ENCODE data around the gene FOSL2. TPM values are rescaled to one million over a fixed set of nuclear protein-coding genes. Genes with fewer than 3 reads are reported as not detected.

The FOSL2 gene
- total RNA-seq, 2 experiments from 2014 or later = 0.35 to 1.0 TPM

- DNase-seq (ENCODE audit: low spot score) = no peak
- Histone ChIP-seq H3K36me3 (ENCODE audit: insufficient read depth, low read length) (no peaks in the 10 kb centered on the region), H3K27ac (ENCODE audit: low read depth, low read length, poor library complexity, severe bottlenecking) (no peak overlapping the region), H3K4me3 (ENCODE audit: low read depth, low read length, poor library complexity, severe bottlenecking) (no peak overlapping the region), H3K4me1 (ENCODE audit: insufficient read depth, low read length, poor library complexity, severe bottlenecking) (peaks cover 21% of the 10 kb centered on the region), H3K4me2 (ENCODE audit: low read length) (no peak overlapping the region), H2AFZ (ENCODE audit: low read length) (no peak overlapping the region), H4K20me1 (ENCODE audit: insufficient read depth, low read length) (no peaks in the 10 kb centered on the region), H3K79me2 (ENCODE audit: insufficient read depth, low read depth, low read length) (no peaks in the 10 kb centered on the region), H3K9me2 (ENCODE audit: insufficient read depth, low read length) (no peaks in the 10 kb centered on the region), H3K9me3 (ENCODE audit: low read length) (no peaks in the 10 kb centered on the region)
- intact Hi-C loops (cut with micrococcal nuclease; ENCODE audit: unreplicated experiment) = loop anchor here (5.0 kb wide), 2 partner anchors 358 to 622 kb away; partner anchors contain the start of genes MRPL33 and PPP1CB
- ChIA-PET POLR2A (no interaction called here), CTCF (ENCODE audit: unreplicated experiment) (no interaction called here)
- TF ChIP-seq, protein P1, sequence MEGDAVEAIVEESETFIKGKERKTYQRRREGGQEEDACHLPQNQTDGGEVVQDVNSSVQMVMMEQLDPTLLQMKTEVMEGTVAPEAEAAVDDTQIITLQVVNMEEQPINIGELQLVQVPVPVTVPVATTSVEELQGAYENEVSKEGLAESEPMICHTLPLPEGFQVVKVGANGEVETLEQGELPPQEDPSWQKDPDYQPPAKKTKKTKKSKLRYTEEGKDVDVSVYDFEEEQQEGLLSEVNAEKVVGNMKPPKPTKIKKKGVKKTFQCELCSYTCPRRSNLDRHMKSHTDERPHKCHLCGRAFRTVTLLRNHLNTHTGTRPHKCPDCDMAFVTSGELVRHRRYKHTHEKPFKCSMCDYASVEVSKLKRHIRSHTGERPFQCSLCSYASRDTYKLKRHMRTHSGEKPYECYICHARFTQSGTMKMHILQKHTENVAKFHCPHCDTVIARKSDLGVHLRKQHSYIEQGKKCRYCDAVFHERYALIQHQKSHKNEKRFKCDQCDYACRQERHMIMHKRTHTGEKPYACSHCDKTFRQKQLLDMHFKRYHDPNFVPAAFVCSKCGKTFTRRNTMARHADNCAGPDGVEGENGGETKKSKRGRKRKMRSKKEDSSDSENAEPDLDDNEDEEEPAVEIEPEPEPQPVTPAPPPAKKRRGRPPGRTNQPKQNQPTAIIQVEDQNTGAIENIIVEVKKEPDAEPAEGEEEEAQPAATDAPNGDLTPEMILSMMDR (conservative IDR thresholded peaks at IDR 0.05; ENCODE audit: low read length) = no peak
- no peak for TF ChIP-seq EZH2phosphoT487 (IDR thresholded peaks at IDR 0.05; ENCODE audit: borderline replicate concordance, low read depth, low read length)
- BruUV-seq (replicated peaks) = no TSS peak
Observed at GRCh38 chr2:28394331-28394877, 1.7 kb downstream of the FOSL2 start.

- no peaks in the 10 kb centered on the region for H3K9me3 ChIP-seq (ENCODE audit: low read length)
- no peak overlapping the region for H3K27ac ChIP-seq (ENCODE audit: low read depth, low read length, poor library complexity, severe bottlenecking)
- no peak overlapping the region for H3K4me3 ChIP-seq (ENCODE audit: low read depth, low read length, poor library complexity, severe bottlenecking)
- no peak for DNase-seq (ENCODE audit: low spot score)
- H3K36me3 ChIP-seq (ENCODE audit: insufficient read depth, low read length) = no peaks in the 10 kb centered on the region
- H3K79me2 ChIP-seq (ENCODE audit: insufficient read depth, low read depth, low read length) = no peaks in the 10 kb centered on the region
- H3K4me2 ChIP-seq (ENCODE audit: low read length) = no peak overlapping the region
- no TSS peak for BruUV-seq (replicated peaks)
- CTCF ChIA-PET (ENCODE audit: unreplicated experiment) = no interaction called here
- no peak overlapping the region for H2AFZ ChIP-seq (ENCODE audit: low read length)
- no peak for TF ChIP-seq EZH2phosphoT487 (IDR thresholded peaks at IDR 0.05; ENCODE audit: borderline replicate concordance, low read depth, low read length)
- POLR2A ChIA-PET = no interaction called here
- no peaks in the 10 kb centered on the region for H3K9me2 ChIP-seq (ENCODE audit: insufficient read depth, low read length)
- no peaks in the 10 kb centered on the region for H4K20me1 ChIP-seq (ENCODE audit: insufficient read depth, low read length)
- H3K4me1 ChIP-seq (ENCODE audit: insufficient read depth, low read length, poor library complexity, severe bottlenecking) = peaks cover 21% of the 10 kb centered on the region
- intact Hi-C loops (cut with micrococcal nuclease; ENCODE audit: unreplicated experiment) = loop anchor here (5.0 kb wide), 2 partner anchors 357 to 623 kb away; partner anchors contain the start of genes MRPL33 and PPP1CB
Observed at GRCh38 chr2:28394997-28395333, 2.3 kb downstream of the FOSL2 start.

DNA sequence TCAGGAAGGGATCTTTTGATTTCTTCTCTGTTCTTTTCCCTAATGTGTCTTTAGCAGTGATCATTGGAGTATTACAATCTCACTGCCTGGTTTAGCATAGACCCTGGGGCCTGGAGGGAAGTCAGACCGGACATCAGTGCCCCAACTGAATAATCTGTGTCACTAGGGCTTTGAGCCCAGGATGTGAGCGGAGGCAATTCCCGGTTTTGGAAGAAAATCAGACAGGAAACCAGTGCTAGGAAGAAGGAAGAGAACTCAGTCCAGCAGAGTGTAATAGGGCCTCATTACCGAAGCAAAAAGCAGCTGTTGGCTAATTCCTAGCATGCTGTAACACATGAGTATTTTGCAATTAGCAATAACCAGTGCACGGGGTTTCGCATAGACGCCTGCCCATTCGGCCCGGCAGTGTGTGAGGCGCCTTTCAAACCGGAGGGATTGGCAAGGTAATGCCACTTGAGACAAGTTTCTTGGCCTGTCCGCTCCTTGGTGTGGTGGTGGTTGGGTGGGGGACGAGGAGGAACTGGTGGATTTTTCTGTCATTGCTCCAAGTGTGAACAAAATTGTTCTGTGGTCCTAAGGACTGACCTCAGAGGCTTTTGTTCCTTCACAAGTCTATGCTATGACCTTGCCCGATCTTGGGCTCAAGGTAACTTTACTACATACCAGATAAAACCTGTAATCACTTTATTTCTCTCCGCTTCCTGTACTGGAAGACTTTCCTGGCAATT, 2.8 kb downstream of the FOSL2 start:
- Histone ChIP-seq H3K4me1 (ENCODE audit: insufficient read depth, low read length, poor library complexity, severe bottlenecking) (peaks cover 21% of the 10 kb centered on the region), H3K4me2 (ENCODE audit: low read length) (no peak overlapping the region), H3K36me3 (ENCODE audit: insufficient read depth, low read length) (no peaks in the 10 kb centered on the region), H4K20me1 (ENCODE audit: insufficient read depth, low read length) (no peaks in the 10 kb centered on the region), H3K9me2 (ENCODE audit: insufficient read depth, low read length) (no peaks in the 10 kb centered on the region), H3K4me3 (ENCODE audit: low read depth, low read length, poor library complexity, severe bottlenecking) (no peak overlapping the region), H2AFZ (ENCODE audit: low read length) (no peak overlapping the region), H3K79me2 (ENCODE audit: insufficient read depth, low read depth, low read length) (no peaks in the 10 kb centered on the region), H3K9me3 (ENCODE audit: low read length) (no peaks in the 10 kb centered on the region), H3K27ac (ENCODE audit: low read depth, low read length, poor library complexity, severe bottlenecking) (no peak overlapping the region)
- CTCF ChIA-PET (ENCODE audit: unreplicated experiment) = no interaction called here
- DNase-seq (ENCODE audit: low spot score) = no peak
- TF ChIP-seq, protein P1 (conservative IDR thresholded peaks at IDR 0.05; ENCODE audit: low read length) = no peak
- no peak for TF ChIP-seq EZH2phosphoT487 (IDR thresholded peaks at IDR 0.05; ENCODE audit: borderline replicate concordance, low read depth, low read length)
- POLR2A ChIA-PET = no interaction called here
- intact Hi-C loops (cut with micrococcal nuclease; ENCODE audit: unreplicated experiment) = no loop called here
- no TSS peak for BruUV-seq (replicated peaks)
